Activated CD4-positive, alpha-beta T cell treated with anti-CD3 and anti-CD28 coated beads for 24 hours (primary cell): ENCODE data around the gene FAM219B.

Source experiments
- DNase-seq, 2 donors: peaks; one replicate each; pipeline ENCODE4 v3.0.0-alpha.2; 2020; ENCODE audit warnings: low read depth in 2 of 2

FAM219B gene

DNA sequence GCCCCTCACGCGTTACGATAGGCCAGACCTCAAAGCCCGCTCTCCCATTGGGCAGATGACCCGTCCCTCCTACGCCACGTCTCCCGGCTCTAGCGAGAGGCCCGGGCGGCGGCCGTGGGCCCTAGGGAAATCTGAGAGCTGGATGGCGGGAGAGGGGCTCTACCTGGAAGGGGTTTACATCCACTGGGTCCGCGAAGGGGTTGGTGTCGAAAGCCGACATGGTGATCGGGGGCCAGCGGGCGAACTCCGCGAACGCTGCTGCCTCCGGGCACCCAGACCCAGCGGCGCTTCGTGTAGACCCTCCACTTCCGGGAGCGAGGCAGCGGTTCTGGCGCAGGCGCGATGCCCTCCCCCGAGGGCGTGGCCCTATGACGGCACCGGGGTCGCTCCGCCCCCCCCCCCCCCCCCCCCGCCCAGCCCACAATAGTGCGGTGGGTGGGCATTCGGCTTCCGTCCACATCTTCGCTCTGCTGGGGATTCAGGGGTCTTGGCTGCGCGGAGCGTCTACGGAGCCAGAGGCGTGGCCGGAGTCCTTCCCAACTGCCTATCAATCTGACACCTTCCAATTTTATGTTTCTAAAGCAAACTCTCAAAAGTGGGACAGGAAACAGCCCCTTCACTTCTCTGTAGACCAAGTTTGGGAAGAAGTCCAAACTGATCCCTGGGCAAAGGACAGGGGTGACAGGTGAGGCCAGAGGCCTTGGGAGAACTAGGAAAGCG is 33.5 kb downstream of the FAM219B start, which contains the start of gene SCAMP2:
Gene SCAMP2, minus strand, starts transcription at position 330 of the 720 bp plus-strand sequence. Its CDS starts 110 bp downstream, at position 220.
- peak; percentile 78 to 82 for DNase-seq

DNA sequence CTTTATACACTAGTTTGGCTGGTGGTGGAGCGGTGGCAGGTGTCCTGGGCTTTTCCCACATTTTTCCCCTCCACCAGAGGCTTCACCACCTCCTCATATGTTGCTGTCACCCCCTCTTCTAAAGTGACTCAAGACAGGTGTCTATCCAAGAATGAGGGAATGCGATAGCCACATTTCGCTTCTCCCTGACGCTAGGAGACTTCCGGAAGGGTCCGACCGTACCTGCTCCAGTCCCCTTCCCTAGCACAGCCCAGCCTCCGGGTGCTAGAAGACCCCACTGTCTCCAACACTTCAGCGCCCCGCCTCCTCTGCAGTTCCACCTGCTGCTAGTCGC is 34.0 kb downstream of the FAM219B start:
- DNase-seq = no peak

DNA sequence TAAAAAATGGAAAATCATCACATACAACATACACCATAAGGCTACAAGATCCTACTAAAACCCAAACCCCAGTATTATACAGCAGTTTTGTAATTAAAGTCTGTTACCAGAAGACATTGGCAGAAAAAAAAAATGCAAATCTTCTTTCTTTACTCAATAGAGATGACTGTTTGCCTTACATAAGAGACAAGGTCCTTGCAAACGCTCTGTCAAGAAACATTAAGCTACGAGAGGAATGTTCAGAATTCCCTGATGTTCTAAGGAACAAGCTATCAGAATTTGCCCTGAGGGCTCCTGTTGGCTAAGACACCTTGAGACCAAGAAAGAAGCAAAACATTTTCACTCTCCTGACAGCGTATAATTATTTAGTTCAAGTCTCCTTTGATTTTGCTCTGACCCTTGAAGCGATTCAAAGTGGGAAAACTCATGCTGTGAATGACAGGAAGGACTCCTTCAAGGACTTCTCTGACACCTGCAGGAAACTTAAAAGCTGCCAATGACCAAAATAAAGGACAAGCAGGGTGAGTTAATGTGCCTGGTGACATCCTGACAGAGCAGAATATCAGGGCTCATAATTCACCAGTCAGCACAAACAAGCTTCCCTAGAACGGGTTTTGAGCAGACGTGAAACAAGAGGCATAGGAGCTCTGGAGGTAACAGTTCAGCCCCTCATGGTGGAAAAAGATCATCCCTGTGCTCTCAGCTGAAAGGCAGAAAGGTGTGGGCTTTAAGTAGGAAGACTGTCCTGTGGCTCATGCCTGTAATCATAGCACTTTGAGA is 36.0 kb downstream of the FAM219B start:
- no peak for DNase-seq

DNA sequence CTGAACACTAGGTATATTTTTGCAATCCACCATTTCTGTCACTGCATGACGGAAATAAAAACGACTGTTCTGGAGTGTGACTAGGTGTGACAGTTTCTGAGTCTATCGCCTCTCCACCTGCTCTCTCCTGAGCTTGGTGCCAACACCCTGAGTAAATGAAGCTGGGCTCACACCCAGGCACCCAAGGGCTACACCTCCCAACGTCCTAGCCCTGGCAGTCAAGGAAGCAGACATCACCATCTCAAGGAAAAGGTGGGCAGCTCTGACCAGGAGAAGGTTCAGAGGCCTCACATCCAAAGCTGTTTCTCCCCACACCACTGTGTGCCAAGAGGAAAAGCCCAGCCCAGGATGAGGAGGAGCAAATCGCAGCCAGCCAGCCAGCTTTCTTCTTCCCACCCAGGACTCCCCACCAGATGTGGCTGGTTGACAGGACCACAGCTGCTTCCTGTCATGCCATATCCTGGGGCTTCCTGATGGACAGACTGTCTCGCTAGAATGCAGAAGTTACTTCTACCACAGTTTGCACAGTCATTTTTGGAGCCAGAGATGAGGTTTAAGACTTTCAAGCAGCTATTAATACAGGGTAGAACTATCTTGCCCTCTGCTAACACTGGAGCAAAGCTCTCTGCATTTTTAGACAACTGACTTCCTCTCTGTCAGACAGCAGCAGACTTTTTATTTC is 36.8 kb downstream of the FAM219B start:
- DNase-seq = no peak

DNA sequence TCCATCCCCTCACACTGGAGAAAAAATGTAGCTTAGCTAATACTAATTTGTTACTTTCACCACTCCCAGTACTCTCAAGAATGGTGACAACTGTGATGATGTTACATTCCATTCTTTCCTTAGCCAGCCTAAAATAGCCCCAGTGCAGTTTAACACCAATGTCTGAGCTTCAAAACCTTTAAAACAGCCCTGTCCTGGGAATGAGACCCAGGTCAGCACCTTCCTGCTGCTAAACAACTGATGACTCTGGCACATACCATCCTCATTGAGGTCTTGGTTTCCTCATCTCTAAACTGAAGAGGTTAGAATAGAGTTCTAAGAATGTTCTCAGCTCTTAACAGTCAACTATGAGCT is 37.3 kb downstream of the FAM219B start:
- DNase-seq = no peak

DNA sequence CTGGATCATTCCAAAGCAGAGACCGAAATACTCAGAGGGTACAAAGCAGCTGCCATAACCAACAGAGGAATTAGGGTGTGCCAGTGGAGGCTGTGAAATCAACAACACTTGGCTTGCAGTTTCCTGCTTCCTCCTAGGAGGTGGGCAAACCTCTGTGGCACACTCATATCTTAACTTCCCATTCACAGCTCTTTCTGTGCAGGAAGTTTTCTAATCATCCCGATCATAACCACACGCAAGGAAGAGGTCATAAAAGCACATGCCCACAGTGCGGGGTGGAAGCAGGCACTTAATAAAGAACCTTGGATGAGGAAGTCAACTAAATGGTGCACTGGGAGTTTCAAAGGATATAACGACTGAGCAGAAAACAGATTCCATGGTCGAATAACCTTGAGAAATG is 38.6 kb downstream of the FAM219B start:
- no peak for DNase-seq

DNA sequence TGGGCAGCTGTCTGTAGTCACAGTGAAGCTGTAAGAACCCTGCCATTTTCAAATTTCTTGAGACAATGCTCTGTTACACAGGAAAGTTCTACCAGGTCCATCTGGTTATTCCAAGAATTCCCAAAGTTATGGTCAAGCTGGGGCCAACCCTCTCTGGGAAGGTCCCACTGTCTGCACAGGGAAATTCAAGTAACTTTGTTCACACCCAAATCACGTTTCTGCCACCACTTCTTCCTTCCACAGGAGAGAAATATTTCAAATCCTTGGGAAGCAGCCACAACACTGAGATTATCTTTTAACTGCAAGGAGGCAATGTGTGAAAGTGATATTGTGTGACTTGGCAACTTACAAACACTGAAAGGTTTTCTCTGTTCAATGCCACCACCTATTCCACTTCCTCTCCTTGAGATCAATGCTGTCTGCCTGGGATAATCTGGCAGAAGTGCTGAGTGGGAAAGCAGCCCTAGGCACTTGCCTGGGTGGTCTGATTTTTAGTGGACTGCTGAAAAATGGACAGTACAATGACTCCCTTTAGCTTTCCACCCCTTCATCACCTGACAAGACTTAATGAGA is 39.1 kb downstream of the FAM219B start:
- DNase-seq = no peak

DNA sequence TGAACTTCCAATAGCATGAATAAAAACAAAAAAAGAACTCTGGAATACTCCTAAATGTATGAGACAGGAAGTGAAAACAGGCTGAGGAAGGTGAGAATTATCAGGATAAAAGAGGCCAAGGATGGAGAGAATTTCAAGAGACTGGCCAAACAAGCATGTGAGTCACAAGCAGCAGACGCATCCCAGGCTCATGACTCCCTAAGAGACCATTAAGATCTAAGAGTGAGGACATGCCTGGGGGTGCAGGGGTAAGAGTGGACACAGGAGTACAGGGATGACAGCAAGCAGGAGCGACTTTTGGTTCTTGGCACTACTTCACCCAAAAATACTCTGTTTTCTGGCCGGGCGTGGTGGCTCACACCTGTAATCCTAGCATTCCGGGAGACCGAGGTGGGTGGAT is 40.6 kb downstream of the FAM219B start:
- DNase-seq = no peak

DNA sequence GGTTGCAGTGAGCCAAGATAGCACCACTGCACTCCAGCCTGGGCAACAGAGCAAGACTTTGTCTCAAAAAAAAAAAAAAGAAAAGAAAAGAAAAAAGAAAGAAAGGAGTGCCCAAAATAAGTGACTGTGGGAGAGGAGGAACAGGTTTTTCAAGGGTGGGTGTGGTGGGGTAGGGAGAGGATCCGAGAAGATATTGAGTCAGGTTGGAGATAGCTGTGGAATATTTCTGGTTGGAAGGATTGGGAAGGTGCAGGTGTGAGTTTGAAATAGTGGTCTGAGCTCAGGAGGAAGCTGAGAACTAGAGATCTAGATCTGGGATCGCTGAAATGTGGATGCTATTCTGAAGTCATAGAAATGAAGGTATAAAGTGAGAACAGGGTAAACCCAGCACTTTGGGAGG is 41.3 kb downstream of the FAM219B start:
- no peak for DNase-seq

DNA sequence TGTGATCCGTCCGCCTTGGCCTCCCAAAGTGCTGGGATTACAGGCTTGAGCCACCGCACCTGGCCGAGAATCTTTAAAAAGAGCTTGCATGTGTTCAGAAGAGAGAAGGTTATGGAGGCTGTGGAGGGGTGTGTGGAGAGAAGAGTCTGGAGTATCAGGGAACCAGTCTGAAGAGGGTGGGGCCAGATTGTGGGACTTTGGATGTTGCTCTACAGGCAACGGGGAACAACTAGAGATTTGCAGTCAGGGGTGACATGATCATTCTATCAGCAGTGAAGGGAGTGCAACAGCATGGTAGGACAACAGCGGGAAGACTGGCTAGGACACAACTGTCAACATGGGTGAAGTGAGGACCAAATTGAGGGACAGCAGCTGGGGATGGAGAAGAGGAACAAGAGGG is 42.4 kb downstream of the FAM219B start:
- DNase-seq = no peak

DNA sequence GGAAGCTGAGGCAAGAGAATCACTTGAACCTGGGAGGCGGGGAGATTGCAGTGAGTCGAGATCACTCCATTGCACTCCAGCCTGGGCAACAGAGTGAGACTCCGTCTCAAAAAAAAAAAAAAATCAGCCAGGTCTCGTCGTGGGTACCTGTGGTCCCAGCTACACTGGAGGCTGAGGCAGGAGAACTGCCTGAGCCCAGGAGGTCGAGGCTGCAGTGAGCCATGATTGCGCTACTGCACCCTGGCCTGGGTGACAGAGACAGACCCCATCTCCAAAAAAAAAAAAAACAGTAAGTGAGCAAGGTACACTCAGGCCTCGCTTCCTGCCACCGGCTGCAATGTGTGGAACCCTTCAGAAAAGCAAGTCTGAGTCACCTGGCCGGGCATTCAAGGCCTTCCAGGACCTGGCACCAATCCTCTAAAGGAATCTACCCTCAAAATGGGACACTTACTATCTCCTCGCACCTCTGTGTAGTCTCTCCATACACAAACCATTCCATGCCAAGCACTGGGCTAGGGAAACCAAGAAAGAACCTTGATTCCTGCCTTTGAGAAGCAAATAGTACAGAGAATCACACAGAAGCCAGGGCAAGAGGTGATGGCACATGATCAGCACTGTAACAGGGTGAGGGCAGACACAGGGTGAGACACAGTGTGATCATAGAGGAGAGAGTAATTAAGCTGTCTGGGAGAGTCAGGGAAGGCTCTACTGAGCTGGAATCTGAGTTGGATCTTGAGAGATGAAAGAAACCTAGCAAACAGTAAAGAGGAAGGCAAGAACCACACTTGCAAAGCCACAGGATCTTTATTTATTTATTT is 43.2 kb downstream of the FAM219B start:
- no peak for DNase-seq

DNA sequence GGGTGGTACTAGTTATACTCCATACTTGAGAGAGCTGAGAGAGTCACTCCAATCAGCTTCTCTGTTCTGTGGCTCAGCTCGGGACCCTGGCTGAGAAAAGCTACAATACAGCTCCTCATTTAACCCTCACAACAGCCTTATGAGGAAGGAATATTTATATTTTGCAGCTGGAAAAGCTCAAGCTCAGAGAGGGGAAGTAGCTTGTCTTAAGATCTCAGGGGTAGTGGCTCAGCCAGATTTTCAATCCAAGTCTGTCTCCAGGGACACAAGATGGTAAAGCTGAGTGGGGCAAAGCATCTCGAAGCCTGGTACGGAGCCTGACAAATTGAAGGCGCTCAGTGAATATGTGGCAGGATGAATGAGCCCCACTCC is 48.3 kb downstream of the FAM219B start:
- no peak for DNase-seq

DNA sequence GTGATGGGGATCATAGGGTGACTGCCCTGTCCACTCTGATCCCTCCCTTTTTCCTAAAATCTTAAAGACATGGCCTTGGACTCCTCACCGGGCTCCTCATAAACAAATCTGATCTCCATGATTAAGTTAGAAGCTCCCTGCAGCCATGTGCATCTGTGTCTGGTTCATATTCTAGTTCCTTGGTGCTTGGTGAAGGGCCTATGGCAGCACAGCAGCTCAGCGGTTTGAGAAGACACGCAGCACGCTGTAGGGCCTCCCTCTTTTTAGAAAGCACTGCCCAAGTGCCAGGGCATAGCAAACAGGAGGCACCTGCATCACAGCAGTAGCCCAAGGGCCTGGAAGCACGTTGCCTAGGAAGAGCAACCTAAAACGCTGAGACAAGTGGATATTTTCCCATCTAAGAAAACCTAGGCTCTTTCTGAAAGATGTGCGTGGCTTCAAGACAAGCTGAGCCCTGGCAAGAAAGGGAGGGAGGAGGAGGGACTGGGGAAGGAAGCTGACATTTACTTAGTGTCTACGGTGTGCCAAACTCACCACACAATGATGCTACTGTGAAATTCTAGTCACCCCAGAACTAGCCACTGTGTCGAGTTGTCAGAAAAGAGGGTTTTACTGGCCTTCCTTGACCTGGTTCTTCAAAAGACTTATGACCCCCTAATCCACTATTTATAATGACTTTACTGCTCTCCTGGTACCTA is 48.8 kb downstream of the FAM219B start:
- DNase-seq = no peak

DNA sequence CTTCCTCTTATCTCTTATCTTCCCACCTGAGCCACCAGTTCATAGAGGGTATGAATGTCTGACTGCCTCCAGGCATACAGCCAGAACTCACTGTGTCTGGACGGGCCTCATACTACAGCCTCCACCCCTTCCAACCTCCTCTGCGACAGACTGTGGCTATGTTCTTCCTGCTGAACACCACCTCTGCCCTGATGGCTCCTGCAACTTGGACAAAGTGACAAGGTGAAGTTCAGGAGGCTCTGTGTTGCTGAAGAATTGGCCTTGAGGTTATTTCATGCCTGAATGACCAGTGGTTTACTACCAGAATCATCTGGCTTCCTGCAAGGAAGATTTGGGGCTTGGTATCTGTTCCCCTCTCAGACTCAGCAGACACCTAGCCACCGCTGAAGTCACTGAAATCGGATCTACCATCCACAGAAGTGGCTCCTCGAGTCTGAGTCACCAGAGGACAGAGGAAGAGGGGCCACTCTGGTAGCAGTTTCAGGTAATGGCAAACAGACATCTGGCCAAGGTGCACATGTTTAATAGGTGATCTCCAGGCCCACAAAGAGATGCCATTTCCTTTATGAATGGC is 49.5 kb downstream of the FAM219B start:
- no peak for DNase-seq

DNA sequence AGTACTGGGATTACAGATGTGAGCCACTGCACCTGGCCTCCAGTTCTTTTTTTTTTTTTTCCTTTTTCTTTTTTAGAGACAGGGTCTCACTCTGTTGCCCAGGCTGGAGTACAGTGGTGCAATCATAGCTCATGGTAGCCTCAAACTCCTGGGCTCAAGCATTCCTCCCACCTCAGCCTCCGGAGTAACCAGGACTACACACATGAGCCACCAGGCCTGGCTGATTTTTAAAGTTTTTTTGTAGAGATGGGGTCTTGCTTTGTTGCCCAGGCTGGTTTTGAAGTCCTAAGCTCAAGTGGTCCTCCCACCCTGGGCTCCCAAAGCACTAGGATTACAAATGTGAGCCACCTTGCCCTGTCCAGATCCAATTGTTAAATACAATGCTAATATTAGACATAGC is 50.1 kb downstream of the FAM219B start:
- no peak for DNase-seq

DNA sequence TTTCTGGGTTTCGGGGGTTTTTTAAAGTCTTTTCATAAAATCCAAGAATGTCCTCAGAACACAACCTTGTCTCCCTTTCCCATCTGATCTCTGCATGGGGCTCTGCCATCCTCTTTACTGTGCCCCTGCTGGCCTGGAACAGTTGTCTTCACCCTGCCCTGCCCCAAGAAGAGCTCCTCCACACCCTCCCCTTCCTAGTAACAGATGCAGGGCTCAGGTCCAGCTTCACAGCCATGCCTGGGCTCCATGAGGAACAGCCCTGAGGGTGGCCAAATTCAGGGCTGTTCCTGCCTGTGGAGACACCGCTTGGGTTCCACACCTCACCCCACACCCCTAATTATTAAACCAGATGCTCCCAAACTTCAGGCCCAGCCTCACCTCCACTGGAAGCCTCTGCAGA is 50.8 kb downstream of the FAM219B start:
- no peak for DNase-seq

DNA sequence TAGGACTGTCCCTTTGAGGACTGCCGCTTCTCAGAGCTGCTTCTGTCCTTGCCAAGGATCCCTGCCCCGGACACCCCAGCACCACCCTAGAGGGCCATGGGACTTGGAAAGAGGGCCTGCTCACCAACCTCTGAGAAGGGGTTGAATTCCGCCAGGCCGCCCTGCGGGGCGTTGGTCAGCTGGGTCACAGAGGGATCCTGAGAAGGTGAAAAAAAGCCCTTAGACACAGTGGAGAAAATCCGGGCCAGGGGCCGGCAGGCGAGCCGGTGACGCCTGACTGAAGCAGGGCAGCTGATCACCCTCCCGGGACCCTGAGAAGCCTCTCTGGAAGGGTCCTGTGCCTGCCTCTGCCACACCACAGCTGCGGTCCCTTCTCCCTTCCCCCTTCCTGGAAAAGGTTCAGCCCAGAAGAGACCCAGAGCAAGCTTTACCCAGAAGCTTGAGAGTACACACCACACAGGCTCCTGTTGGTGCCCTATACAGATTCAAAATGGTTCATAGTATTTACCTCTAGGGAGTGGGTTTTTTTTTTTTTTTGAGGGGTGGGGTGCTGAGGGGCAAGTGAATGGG is 52.1 kb downstream of the FAM219B start:
- no peak for DNase-seq

DNA sequence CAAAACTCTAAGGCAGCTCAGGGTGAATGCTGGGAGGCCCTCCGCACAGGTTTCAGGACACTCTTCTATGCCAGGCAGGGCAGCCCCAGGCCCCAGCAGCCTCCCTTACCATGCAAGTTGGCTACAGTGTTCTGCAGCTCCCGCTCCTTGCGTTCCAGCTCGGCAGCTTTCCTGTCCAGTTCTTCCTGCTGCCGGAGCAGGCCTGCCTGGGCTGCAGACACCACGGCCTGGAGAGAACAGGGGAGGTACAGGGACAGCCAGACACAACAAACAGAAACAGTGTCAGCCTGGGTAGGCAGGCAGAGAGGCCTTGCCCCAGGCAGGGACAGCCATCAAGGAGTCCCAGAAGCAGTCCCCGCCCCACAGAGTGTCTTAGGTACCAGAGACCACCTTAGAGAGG is 54.7 kb downstream of the FAM219B start:
- no peak for DNase-seq

DNA sequence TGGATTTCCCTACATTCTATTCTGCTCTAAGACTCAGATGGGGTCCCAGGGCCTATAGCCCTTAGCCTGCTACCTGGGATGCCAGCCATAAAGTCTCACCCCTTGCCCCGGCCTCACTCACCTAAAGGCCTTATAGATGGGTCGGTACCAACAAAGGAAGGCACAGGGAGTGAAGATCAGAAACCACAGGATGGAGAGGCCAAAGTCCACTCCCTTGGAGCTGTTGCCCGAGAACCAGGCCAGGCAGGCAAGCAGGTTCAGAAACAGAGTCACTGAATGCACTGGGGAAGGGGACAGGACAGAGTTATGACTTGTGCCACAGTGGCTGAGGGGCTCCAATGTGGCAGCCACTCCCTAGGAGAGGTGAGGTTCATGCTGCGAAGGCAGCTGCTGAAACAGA is 56.3 kb downstream of the FAM219B start:
- DNase-seq = no peak
